DND-41 (cell line): ENCODE measurements around the gene ZFP69B.

Experiments
- EZH2 ChIP-seq: IDR thresholded peaks from 3 replicates; pipeline ENCODE4 v1.6.1; 2012; ENCODE audit warnings: borderline replicate concordance, low read depth, mild to moderate bottlenecking, moderate library complexity, low read length, inconsistent platforms; ENCODE audit not compliant: severe bottlenecking
- TF ChIP-seq, protein P1 (sequence below): IDR thresholded peaks from 2 replicates; pipeline ENCODE4 v1.5.1; 2012; ENCODE audit warnings: borderline replicate concordance, low read length, moderate library complexity, mild to moderate bottlenecking; ENCODE audit not compliant: poor library complexity, severe bottlenecking; ENCODE audit errors: extremely low read depth

- TF ChIP-seq EZH2 = no peak
- TF ChIP-seq, protein P1, sequence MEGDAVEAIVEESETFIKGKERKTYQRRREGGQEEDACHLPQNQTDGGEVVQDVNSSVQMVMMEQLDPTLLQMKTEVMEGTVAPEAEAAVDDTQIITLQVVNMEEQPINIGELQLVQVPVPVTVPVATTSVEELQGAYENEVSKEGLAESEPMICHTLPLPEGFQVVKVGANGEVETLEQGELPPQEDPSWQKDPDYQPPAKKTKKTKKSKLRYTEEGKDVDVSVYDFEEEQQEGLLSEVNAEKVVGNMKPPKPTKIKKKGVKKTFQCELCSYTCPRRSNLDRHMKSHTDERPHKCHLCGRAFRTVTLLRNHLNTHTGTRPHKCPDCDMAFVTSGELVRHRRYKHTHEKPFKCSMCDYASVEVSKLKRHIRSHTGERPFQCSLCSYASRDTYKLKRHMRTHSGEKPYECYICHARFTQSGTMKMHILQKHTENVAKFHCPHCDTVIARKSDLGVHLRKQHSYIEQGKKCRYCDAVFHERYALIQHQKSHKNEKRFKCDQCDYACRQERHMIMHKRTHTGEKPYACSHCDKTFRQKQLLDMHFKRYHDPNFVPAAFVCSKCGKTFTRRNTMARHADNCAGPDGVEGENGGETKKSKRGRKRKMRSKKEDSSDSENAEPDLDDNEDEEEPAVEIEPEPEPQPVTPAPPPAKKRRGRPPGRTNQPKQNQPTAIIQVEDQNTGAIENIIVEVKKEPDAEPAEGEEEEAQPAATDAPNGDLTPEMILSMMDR = no peak
These were observed 14.4 kb upstream of the ZFP69B start for GRCh38 chr1:40435876-40436275.
